Stimulated activated naive CD8-positive, alpha-beta T cell treated with anti-CD3 and anti-CD28 coated beads, Interleukin-15, Interleukin-2, amounts not matched to agents 100 ng/mL and 50 ng/mL, for 24 hours (primary cell): ENCODE data around the gene PDZD4.

Source experiments
- H3K27ac Mint-ChIP-seq: one replicate; pipeline ENCODE4 v1.8.0; 2021; ENCODE audit warnings: mild to moderate bottlenecking, mixed read lengths
- H3K27me3 Mint-ChIP-seq: one replicate; pipeline ENCODE4 v1.8.0; 2021; ENCODE audit warnings: mixed read lengths
- H3K36me3 Mint-ChIP-seq: one replicate; pipeline ENCODE4 v1.8.0; 2021; ENCODE audit warnings: low read depth, mixed read lengths
- H3K4me1 Mint-ChIP-seq: one replicate; pipeline ENCODE4 v1.8.0; 2021; ENCODE audit warnings: low read depth, mixed read lengths
- H3K4me3 Mint-ChIP-seq: one replicate; pipeline ENCODE4 v1.8.0; 2021; ENCODE audit warnings: mild to moderate bottlenecking, mixed read lengths
- H3K9me3 Mint-ChIP-seq: one replicate; pipeline ENCODE4 v1.8.0; 2021; ENCODE audit warnings: mixed read lengths

Gene PDZD4

GRCh38 chrX:153814591-153815315 lies 15.6 kb downstream of the PDZD4 start:
- H3K4me1 Mint-ChIP-seq, result peaks cover 12% of the 10 kb centered on the region
- H3K4me3 Mint-ChIP-seq, result no peak overlapping the region
- no peak overlapping the region for H3K27ac Mint-ChIP-seq
- H3K9me3 Mint-ChIP-seq, result no peaks in the 10 kb centered on the region
- H3K36me3 Mint-ChIP-seq, result no peaks in the 10 kb centered on the region
- H3K27me3 Mint-ChIP-seq, result peaks cover 4% of the 10 kb centered on the region

- no peaks in the 10 kb centered on the region for H3K36me3 Mint-ChIP-seq
- peaks cover 12% of the 10 kb centered on the region for H3K4me1 Mint-ChIP-seq
- no peak overlapping the region for H3K4me3 Mint-ChIP-seq
- H3K9me3 Mint-ChIP-seq, result no peaks in the 10 kb centered on the region
- no peak overlapping the region for H3K27ac Mint-ChIP-seq
- H3K27me3 Mint-ChIP-seq, result peaks cover 4% of the 10 kb centered on the region
Measured at GRCh38 chrX:153813161-153813560, 17.2 kb downstream of the PDZD4 start.

- H3K27me3 Mint-ChIP-seq, result peaks cover 4% of the 10 kb centered on the region
- peaks cover 9% of the 10 kb centered on the region for H3K4me1 Mint-ChIP-seq
- H3K4me3 Mint-ChIP-seq, result no peak overlapping the region
- H3K27ac Mint-ChIP-seq, result no peak overlapping the region
- H3K9me3 Mint-ChIP-seq, result no peaks in the 10 kb centered on the region
- H3K36me3 Mint-ChIP-seq, result no peaks in the 10 kb centered on the region
Measured at GRCh38 chrX:153812220-153812619, 18.1 kb downstream of the PDZD4 start.

- Mint-ChIP-seq H3K4me3 (no peak overlapping the region), H3K9me3 (no peaks in the 10 kb centered on the region), H3K4me1 (no peaks in the 10 kb centered on the region), H3K27me3 (peaks cover 1% of the 10 kb centered on the region), H3K27ac (no peak overlapping the region), H3K36me3 (no peaks in the 10 kb centered on the region)
Measured at GRCh38 chrX:153807976-153808375, 22.4 kb downstream of the PDZD4 start.

- Mint-ChIP-seq H3K4me1 (no peaks in the 10 kb centered on the region), H3K4me3 (no peak overlapping the region), H3K27ac (no peak overlapping the region), H3K36me3 (no peaks in the 10 kb centered on the region), H3K9me3 (no peaks in the 10 kb centered on the region), H3K27me3 (no peaks in the 10 kb centered on the region)
Measured at GRCh38 chrX:153806999-153807575, 23.3 kb downstream of the PDZD4 start.

- no peak overlapping the region for H3K4me3 Mint-ChIP-seq
- H3K27me3 Mint-ChIP-seq, result no peaks in the 10 kb centered on the region
- H3K36me3 Mint-ChIP-seq, result no peaks in the 10 kb centered on the region
- no peak overlapping the region for H3K27ac Mint-ChIP-seq
- no peaks in the 10 kb centered on the region for H3K4me1 Mint-ChIP-seq
- H3K9me3 Mint-ChIP-seq, result no peaks in the 10 kb centered on the region
Measured at GRCh38 chrX:153805436-153805835, 24.9 kb downstream of the PDZD4 start.

GRCh38 chrX:153804621-153805020 lies 25.7 kb downstream of the PDZD4 start:
- Mint-ChIP-seq H3K4me3 (no peak overlapping the region), H3K27me3 (no peaks in the 10 kb centered on the region), H3K9me3 (no peaks in the 10 kb centered on the region), H3K4me1 (no peaks in the 10 kb centered on the region), H3K27ac (no peak overlapping the region), H3K36me3 (no peaks in the 10 kb centered on the region)

GRCh38 chrX:153804100-153804595 lies 26.2 kb downstream of the PDZD4 start:
- no peak overlapping the region for H3K27ac Mint-ChIP-seq
- no peaks in the 10 kb centered on the region for H3K4me1 Mint-ChIP-seq
- no peaks in the 10 kb centered on the region for H3K27me3 Mint-ChIP-seq
- no peak overlapping the region for H3K4me3 Mint-ChIP-seq
- H3K9me3 Mint-ChIP-seq, result no peaks in the 10 kb centered on the region
- H3K36me3 Mint-ChIP-seq, result no peaks in the 10 kb centered on the region

- no peak overlapping the region for H3K4me3 Mint-ChIP-seq
- H3K27me3 Mint-ChIP-seq, result no peaks in the 10 kb centered on the region
- H3K27ac Mint-ChIP-seq, result no peak overlapping the region
- H3K9me3 Mint-ChIP-seq, result no peaks in the 10 kb centered on the region
- H3K36me3 Mint-ChIP-seq, result no peaks in the 10 kb centered on the region
- no peaks in the 10 kb centered on the region for H3K4me1 Mint-ChIP-seq
Measured at GRCh38 chrX:153803211-153804099, 26.9 kb downstream of the PDZD4 start.

GRCh38 chrX:153802513-153803045 lies 27.8 kb downstream of the PDZD4 start:
- Mint-ChIP-seq H3K9me3 (no peaks in the 10 kb centered on the region), H3K27me3 (no peaks in the 10 kb centered on the region), H3K4me1 (no peaks in the 10 kb centered on the region), H3K27ac (no peak overlapping the region), H3K4me3 (no peak overlapping the region), H3K36me3 (peaks cover 4% of the 10 kb centered on the region)

GRCh38 chrX:153801669-153802068 lies 28.7 kb downstream of the PDZD4 start:
- Mint-ChIP-seq H3K36me3 (peaks cover 4% of the 10 kb centered on the region), H3K27ac (no peak overlapping the region), H3K9me3 (no peaks in the 10 kb centered on the region), H3K27me3 (no peaks in the 10 kb centered on the region), H3K4me3 (no peak overlapping the region), H3K4me1 (peaks cover 6% of the 10 kb centered on the region)

- peaks cover 15% of the 10 kb centered on the region for H3K4me1 Mint-ChIP-seq
- no peaks in the 10 kb centered on the region for H3K9me3 Mint-ChIP-seq
- no peaks in the 10 kb centered on the region for H3K27me3 Mint-ChIP-seq
- no peak overlapping the region for H3K27ac Mint-ChIP-seq
- no peak overlapping the region for H3K4me3 Mint-ChIP-seq
- H3K36me3 Mint-ChIP-seq, result peaks cover 11% of the 10 kb centered on the region
Measured at GRCh38 chrX:153800746-153801145, 29.6 kb downstream of the PDZD4 start.

GRCh38 chrX:153800177-153800722 lies 30.1 kb downstream of the PDZD4 start:
- Mint-ChIP-seq H3K27ac (no peak overlapping the region), H3K4me3 (no peak overlapping the region), H3K36me3 (peaks cover 11% of the 10 kb centered on the region), H3K4me1 (peaks cover 16% of the 10 kb centered on the region), H3K9me3 (no peaks in the 10 kb centered on the region), H3K27me3 (no peaks in the 10 kb centered on the region)

GRCh38 chrX:153799326-153799725 lies 31.0 kb downstream of the PDZD4 start:
- H3K36me3 Mint-ChIP-seq, result peaks cover 11% of the 10 kb centered on the region
- H3K27ac Mint-ChIP-seq, result no peak overlapping the region

More at GRCh38 chrX:153799326-153799725, 31.0 kb downstream of the PDZD4 start:
- Mint-ChIP-seq H3K27me3 (no peaks in the 10 kb centered on the region), H3K4me3 (no peak overlapping the region), H3K9me3 (no peaks in the 10 kb centered on the region), H3K4me1 (peaks cover 16% of the 10 kb centered on the region)
